ENCODE data around the gene SPAG17. TPM values are rescaled to one million over a fixed set of nuclear protein-coding genes. Genes with fewer than 3 reads are reported as not detected.
"Not testable (repeated sequence)": the region's sequence is repeated elsewhere in the genome, so short reads cannot be mapped to it uniquely, and the experiment has no call there.

SPAG17 gene
- total RNA-seq, 1 donor: 3.3 TPM

DNA sequence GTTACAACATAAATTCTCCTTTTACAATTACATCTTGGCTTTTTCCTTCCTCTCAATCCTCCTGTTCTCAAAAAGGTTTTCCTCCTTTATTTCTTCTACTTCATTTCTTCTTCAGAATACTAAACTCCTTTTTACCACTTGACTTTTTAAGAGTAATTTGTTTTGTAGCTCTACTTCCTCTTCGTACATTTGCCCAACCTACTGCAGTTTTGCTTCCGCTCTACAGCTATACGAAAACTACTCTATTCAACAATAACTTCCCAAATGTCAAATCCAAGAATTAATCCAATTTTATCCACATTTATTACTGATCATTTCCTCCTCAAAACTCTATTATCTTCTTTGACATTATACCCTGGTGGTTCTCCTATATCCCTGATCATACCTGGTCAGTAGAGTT lies 259.0 kb downstream of the SPAG17 start:
- no peak overlapping the region for H3K4me2 ChIP-seq (ENCODE audit: insufficient read depth, low read length)
- H3K4me3 ChIP-seq (ENCODE audit: insufficient read depth, low read length): no peak overlapping the region
- H3K79me2 ChIP-seq (ENCODE audit: insufficient read depth, low read length): peaks cover 82% of the 10 kb centered on the region
- H3K36me3 ChIP-seq (ENCODE audit: insufficient read depth, low read length): no peaks in the 10 kb centered on the region
- H3K27me3 ChIP-seq (ENCODE audit: insufficient read depth, low read length): no peaks in the 10 kb centered on the region
- H2AFZ ChIP-seq (ENCODE audit: low read length): no peak overlapping the region
- peaks cover 28% of the 10 kb centered on the region for H4K20me1 ChIP-seq (ENCODE audit: insufficient read depth, low read length)
- H3K27ac ChIP-seq (ENCODE audit: low read depth, low read length): no peak overlapping the region
- DNase-seq (ENCODE audit: insufficient read length, low spot score, missing footprints): no peak
- no peaks in the 10 kb centered on the region for H3K9me3 ChIP-seq (ENCODE audit: low read depth, low read length)
- peaks cover 14% of the 10 kb centered on the region for H3K4me1 ChIP-seq (ENCODE audit: insufficient read depth, low read length)
- TF ChIP-seq, protein P1, sequence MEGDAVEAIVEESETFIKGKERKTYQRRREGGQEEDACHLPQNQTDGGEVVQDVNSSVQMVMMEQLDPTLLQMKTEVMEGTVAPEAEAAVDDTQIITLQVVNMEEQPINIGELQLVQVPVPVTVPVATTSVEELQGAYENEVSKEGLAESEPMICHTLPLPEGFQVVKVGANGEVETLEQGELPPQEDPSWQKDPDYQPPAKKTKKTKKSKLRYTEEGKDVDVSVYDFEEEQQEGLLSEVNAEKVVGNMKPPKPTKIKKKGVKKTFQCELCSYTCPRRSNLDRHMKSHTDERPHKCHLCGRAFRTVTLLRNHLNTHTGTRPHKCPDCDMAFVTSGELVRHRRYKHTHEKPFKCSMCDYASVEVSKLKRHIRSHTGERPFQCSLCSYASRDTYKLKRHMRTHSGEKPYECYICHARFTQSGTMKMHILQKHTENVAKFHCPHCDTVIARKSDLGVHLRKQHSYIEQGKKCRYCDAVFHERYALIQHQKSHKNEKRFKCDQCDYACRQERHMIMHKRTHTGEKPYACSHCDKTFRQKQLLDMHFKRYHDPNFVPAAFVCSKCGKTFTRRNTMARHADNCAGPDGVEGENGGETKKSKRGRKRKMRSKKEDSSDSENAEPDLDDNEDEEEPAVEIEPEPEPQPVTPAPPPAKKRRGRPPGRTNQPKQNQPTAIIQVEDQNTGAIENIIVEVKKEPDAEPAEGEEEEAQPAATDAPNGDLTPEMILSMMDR (IDR thresholded peaks at IDR 0.05; ENCODE audit: extremely low read depth, low read depth, low read length): no peak

DNA sequence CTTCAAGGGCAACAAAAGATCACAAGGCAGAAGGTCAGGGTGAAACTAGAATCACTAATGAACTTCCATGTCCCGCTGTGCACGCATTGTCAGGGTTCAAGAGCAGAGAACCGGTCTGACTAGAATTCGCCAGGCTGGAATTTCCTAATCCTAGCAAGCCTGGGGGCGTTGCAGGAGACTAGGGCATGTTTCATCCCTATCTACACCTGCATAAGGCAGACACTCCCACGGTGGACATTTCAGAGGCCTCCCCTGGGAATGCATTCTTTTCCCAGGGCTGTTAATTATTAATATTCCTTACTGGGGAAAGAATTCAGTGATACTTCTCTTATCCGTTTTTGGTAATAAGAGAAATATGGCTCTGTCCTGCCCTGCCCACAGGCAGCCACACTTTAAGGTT lies 262.3 kb downstream of the SPAG17 start:
- Histone ChIP-seq H4K20me1 (ENCODE audit: insufficient read depth, low read length) (peaks cover 29% of the 10 kb centered on the region), H3K79me2 (ENCODE audit: insufficient read depth, low read length) (peaks cover 57% of the 10 kb centered on the region)
- H3K36me3 ChIP-seq (ENCODE audit: insufficient read depth, low read length); H3K4me2 ChIP-seq (ENCODE audit: insufficient read depth, low read length); H3K27ac ChIP-seq (ENCODE audit: low read depth, low read length); H3K27me3 ChIP-seq (ENCODE audit: insufficient read depth, low read length); H3K4me3 ChIP-seq (ENCODE audit: insufficient read depth, low read length); H3K9me3 ChIP-seq (ENCODE audit: low read depth, low read length); H2AFZ ChIP-seq (ENCODE audit: low read length); DNase-seq (ENCODE audit: insufficient read length, low spot score, missing footprints); H3K4me1 ChIP-seq (ENCODE audit: insufficient read depth, low read length): not testable (repeated sequence)

DNA sequence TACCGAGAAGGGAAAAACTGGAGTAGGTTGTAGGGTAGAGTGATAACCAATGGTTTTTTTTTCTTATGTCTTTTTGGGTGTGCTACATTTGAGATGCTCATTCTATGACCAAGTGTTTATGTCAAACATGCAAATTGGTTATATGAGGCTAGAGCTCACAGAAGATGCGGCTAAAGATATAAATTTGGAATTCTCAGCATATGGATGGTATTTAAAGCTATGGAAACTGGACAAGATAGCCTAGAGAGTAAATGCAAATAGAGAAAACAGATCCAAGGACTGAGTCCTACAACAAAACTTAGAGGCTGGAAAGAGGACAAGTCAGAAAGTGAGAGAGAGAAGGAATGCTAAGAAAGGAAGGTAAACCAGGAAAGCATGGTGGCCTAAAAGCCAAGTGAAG lies 263.0 kb downstream of the SPAG17 start:
- H3K4me3 ChIP-seq (ENCODE audit: insufficient read depth, low read length): no peak overlapping the region
- TF ChIP-seq, protein P1 (IDR thresholded peaks at IDR 0.05; ENCODE audit: extremely low read depth, low read depth, low read length): no peak
- no peak overlapping the region for H3K4me2 ChIP-seq (ENCODE audit: insufficient read depth, low read length)
- peaks cover 10% of the 10 kb centered on the region for H3K36me3 ChIP-seq (ENCODE audit: insufficient read depth, low read length)
- H3K27me3 ChIP-seq (ENCODE audit: insufficient read depth, low read length): no peaks in the 10 kb centered on the region
- H3K27ac ChIP-seq (ENCODE audit: low read depth, low read length): no peak overlapping the region
- H3K9me3 ChIP-seq (ENCODE audit: low read depth, low read length): no peaks in the 10 kb centered on the region
- peaks cover 29% of the 10 kb centered on the region for H4K20me1 ChIP-seq (ENCODE audit: insufficient read depth, low read length)
- H2AFZ ChIP-seq (ENCODE audit: low read length): no peak overlapping the region
- DNase-seq (ENCODE audit: insufficient read length, low spot score, missing footprints): no peak
- peaks cover 49% of the 10 kb centered on the region for H3K79me2 ChIP-seq (ENCODE audit: insufficient read depth, low read length)
- no peaks in the 10 kb centered on the region for H3K4me1 ChIP-seq (ENCODE audit: insufficient read depth, low read length)

DNA sequence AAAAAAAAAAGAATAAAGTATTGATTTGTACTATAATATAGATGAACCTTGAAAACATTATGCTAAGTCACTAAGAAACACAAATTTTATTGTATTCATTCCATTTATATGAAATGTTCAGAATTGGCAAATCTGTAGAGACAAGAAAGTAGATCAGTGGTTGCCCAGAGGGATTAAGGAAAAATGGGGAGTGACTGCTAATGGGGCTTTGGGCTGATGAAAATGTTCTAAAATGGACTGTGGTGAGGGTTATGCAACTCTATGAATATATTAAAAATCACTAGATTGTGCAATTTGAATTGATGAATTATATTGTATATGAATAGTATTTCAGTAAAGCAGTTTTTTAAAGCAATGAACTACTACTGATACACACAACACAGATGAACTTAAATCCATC lies 265.7 kb downstream of the SPAG17 start:
- no peak overlapping the region for H3K4me2 ChIP-seq (ENCODE audit: insufficient read depth, low read length)
- peaks cover 27% of the 10 kb centered on the region for H3K79me2 ChIP-seq (ENCODE audit: insufficient read depth, low read length)
- TF ChIP-seq, protein P1 (IDR thresholded peaks at IDR 0.05; ENCODE audit: extremely low read depth, low read depth, low read length): no peak
- peaks cover 20% of the 10 kb centered on the region for H3K36me3 ChIP-seq (ENCODE audit: insufficient read depth, low read length)
- H4K20me1 ChIP-seq (ENCODE audit: insufficient read depth, low read length): peaks cover 13% of the 10 kb centered on the region
- H3K4me3 ChIP-seq (ENCODE audit: insufficient read depth, low read length): no peak overlapping the region
- H3K27ac ChIP-seq (ENCODE audit: low read depth, low read length): no peak overlapping the region
- no peaks in the 10 kb centered on the region for H3K27me3 ChIP-seq (ENCODE audit: insufficient read depth, low read length)
- DNase-seq (ENCODE audit: insufficient read length, low spot score, missing footprints): no peak
- H3K4me1 ChIP-seq (ENCODE audit: insufficient read depth, low read length): no peaks in the 10 kb centered on the region
- no peaks in the 10 kb centered on the region for H3K9me3 ChIP-seq (ENCODE audit: low read depth, low read length)
- H2AFZ ChIP-seq (ENCODE audit: low read length): no peak overlapping the region
